DMS114 treated with DMSO at 0.1 percent for 48 hours (cell line): ENCODE data around the gene PSD2.

Source experiments
- DNase-seq: peaks from one replicate; lab custom pipeline; 2025; ENCODE audit not compliant: unreplicated experiment; lab: John Stamatoyannopoulos, UW

PSD2 gene

DNA sequence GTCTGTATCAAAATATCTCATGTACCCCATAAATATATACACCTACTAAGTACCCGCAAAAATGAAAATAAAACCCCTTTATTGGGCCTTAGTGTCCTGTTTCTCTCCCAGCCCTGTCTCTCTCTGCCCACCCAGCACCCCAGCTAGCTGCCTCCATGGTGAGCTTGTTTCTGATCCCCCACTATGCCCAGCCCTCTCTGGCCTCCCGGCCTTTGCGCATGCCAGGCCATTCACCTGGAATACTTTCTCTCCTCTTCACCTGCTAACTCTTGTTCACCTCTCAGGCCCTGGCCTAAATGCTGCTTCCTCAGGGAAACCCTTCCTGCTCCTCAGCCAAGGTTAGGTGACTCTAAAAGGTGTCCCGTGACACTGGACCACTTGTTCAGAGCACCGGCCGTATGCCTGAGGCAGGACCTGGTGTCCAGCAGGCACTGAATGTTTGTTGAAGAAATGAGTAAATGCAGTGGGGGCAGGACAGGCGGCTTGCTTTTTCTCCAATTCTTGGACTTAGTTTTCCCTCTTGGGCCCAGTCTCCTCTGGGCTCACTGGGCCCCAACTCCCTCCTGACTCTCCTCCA lies 58.5 kb downstream of the PSD2 start:
- no peak for DNase-seq

DNA sequence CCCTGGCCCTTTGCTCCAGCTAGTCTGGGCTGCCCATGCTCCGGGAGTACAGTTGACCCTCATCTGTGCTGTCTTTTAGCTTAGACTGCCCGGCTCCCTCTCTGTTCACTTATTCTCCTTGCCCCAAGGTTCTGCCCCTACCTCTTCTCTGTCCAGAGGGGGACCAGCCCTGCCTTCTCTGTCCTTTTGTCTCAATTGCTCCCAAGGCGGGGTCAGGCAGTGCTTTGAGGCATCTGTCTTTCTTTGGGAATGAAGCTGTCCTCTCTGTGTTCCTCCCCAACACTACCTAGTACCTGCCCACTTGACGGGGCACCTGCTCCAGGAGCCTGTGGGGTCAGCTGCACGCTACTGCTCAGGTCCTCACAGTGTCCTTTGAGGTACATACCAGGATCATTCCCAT lies 59.3 kb downstream of the PSD2 start:
- no peak for DNase-seq

DNA sequence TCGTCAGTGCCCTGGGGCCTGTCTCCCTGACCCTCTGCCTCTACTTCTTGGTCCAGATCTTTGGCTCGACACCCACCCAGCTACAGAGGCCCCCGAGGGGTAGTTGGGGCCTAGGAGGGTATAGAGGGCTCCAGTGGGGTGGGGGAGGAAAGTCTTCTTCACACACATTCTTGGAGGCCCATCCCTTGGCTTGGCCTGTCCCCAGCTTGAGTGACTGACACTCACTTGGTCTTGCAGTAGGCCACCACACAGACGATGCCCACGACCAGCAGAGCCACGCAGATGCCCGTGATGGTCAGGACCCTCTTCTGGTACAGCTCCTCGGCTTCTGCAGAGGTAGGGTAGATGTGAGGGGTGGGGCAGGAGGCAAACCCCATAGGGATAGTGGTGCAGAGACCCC lies 59.8 kb downstream of the PSD2 start:
- no peak for DNase-seq

DNA sequence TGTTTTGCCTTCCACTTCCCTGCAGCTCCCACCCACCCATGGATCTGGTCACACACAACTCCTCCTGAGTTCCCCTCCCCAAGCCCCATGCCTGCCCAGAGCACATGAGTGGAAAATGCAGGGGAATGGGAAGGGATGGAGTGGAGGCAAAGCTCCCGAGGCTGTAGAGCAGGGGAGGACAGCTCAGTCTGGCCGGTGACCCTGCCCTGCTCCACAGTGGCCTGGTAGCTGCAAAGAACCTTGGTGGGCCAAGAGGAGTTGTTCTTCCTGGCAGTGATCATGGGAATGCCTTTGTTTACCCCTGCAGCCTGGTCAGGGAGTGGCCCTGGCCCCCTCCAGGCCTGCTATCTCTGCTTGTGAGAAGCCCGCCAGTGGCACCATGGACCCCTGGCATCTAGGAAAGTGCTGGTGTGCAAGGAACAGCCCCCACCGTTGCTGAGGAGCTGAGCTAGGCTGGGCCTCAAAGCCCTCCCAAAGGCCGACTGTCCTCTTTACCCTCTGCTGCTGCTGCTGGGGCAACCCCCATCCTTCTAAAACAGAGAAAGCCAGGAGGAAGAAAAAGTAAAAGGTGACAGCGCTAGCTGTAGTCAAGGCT lies 60.4 kb downstream of the PSD2 start:
- DNase-seq, result no peak

DNA sequence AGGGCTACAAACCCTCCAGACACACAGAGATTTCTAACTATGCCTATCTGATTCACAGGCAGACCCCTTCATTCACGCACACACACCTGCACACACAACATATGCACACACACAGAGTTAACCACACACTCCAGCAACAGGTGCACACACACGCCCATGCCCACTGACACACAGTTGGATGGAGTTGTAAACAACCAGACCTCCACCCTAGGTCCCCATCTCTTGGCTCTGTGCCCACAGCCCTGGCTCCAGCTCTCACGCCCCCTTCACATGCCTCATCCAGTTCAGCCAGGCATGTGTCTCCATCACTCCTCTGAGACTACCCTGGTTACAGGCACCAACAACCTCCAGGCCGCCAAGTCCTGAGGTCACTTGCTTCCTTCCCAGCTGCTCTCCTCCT lies 61.1 kb downstream of the PSD2 start:
- no peak for DNase-seq

DNA sequence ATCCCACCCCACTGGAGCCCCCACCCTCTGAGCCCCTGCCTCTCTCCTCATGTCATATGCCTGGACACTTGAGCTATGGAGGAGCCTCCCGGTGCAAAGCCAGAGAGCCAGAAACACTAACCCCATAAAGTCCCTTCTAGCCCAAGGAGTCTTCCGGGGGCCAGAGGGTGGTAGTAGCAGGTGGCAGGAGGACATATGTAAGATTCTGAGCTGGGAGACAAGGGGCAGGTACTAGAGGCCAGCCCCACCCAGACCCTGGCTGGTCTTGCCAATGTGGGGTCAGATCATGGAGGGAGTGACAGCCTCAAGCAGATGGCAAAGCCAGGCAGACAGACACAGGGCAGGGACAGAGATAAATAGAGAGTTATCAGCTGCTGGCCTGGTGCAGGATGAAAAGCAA lies 63.4 kb downstream of the PSD2 start:
- no peak for DNase-seq

DNA sequence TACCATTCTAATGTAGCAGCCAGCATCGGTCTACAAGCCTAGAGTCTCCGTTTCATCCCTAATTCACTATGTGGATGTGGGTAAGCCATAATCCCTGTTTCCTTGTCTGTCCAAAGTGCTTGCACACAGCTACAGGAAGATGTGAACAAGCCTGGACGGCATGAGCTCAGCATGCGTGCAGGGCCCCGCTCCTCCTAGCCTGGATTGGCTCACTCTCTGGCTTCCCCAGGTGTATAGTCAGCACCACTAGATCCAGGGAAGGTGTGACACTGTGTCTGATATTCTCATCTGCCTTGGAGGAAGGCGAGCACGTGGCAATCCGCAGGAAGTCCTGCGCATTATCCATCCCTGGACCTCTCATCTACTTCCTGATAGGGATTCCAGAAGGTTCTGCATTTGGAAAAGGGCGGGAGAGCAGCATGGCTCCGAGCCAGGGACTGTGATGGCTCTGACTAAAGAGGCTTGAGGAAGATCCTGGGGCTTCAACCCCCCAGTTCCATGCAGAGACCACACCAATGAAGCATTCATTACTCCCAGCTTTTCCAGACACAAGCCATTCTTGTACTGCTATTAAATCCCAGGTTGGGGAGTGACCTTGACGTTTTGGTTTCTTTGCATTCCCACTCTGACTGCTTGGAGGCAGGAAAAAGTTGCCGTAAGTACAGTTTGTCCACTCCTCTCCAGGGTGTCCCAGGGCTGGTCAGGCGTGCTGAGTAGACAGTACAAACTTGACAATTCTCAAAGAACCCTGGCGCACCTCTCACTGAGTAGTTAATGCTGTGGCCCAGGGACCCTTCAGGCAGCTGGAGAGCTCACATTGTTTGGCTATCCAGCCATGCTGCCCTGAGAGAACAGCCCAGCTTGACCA lies 65.6 kb downstream of the PSD2 start:
- DNase-seq, result no peak

DNA sequence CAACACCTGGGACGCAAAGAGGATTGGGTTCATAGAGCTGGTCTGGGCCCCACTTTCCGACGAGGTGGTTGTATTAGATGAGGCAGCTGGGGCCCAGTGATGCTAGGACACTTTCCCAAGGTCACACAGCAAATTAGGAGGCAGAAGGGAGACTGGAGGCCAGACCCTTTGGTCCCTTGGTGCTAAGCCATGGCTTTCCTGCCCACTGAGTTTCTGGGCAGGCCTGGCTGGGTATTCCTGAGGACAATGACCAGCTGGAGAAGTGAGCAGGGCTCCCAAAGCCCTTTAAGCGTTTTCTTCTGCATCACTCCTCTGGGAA lies 66.2 kb downstream of the PSD2 start:
- DNase-seq, result no peak

DNA sequence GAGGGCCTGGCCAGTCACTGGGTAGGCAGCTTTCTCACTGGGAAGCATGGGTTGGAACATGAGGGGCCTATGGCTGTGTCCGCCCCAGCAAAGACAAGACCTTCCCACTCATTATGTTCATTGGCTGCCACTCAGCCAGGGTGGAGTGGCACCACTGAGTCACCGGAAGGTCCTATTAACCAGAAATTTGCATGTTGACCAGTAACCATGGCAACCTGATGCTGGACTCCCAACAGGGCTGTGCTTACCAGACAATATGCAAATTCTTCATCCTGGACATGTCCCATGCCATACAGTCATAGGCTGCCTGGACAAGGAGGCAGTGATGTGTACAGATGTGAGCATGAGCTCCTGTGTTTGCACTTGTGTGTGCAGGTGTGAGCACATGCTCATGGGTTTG lies 66.7 kb downstream of the PSD2 start:
- DNase-seq, result no peak

DNA sequence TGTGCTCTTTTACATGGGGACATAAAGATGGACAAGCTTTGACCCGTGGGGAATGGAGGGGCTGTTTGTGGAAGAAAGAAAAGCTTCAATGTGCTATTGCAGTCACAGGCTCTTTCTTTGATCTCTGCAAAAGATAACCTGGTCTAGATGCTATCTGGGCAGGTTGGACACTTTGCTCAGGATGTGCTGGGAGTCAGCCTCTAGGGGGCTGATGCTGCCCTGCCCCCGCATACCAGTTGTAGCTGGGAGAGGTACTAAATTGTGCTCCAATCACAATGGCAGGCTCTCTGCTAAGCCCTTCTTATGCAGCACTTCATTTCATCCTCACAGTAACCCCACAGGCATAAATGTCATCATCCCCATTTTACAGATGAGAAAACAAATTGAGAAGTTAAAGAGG lies 67.2 kb downstream of the PSD2 start:
- DNase-seq, result no peak

DNA sequence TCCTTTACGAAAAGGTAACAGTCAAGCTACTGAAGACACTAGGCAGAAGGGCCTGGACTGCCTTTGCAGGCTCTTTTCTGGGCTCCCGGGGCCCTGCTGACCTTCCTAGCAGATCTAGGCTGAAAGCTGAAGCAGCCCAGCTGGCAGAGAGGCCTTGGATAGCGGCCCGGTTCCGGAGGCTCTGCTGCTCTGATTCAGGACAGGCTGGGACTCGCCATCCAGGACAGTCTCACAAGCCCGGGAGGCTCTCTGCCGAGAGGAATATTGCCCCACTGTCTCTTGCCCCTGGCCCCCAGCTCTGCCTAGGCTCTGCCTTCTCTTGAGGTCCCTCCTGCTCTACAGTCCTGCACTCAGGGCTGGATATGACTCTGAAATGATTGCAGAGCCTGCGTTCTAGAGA lies 67.8 kb downstream of the PSD2 start:
- DNase-seq, result no peak

DNA sequence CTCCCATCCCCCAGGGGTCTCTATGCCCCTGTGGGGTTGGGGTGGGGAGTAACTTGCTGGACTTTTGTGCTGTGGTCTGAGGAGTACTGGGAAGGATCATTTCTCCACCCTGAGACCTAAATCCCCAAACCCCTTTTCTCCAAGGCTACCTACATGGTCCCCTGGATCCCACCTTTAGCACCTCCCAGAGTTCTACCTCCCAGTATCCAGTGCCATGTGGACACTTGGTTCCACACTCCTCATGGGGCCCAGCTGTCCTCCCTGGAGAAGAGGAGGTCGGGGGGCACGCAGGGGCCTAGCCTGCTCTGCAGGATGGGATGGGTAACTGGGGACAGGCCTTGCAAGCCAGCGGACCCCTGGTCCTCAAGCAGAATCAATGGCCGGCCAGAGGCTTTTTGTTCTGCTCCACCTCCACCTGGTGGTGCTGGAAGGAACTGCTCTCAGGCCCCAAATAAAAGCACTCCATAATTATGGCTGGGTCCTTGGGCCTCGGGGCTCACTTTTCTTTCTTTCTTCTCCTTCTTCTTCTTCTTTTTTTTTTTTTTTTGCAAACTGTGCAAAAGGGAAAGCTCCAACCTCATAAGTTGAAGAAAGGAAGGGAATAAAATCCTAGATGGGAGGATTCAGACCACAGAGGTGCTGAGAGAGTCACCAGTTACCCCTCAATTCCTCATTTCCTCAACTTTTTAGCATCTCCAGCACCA lies 68.4 kb downstream of the PSD2 start:
- peak; percentile 41 for DNase-seq

DNA sequence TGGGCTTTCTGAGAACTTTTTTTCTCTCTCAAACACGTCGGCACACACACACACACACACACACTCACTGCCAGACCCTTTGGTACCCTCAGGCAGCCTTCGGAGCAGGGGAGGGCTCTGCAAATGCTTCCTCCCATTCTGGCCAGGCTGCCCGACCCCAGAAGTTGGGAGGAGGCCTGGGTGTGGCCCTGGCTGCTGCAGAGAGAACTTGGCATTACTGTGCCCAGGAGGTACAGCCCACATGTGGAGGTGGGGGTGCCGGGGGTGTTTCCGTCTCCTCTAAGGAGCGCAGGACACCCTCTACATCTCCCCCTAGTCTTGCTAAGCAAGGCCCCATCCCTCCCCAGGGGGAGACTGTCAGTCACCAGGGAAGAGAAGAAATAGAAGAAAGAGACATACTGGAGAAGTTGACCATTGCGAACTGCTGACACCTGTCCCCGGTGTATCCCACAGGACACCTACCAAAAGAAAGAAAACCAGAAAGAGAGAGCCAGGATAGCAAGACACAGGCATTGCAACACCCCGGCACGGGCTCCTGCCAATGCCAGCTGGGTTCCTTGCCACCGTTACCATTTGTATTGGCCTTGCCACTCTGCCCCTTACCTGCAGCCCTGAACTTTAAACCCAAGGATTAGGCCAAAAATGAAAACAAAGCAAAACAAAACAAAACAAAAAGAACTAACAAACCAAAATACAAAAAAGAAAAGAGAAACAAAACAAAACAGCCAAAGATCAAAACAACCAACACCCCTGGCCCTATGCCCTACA lies 69.3 kb downstream of the PSD2 start:
- DNase-seq, result no peak

DNA sequence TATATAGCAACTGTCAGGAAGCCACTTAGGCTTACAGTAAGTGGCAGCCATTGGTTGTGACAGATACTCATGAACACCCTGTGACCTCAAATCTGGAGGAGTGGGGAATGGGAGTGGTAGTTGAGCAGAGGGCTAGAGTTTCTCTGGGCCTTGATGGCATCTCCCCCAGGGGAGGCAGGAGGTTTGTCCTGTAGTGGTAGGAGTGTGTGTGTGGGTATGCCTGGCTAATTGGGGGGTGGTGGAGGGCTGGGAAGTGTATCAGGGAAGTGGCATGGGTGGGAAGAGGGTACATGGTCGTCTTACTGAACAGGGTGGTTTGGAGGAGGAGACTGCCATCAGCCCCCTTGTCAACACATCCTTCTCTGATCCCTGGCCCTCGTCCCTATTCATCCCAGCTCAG lies 71.5 kb downstream of the PSD2 start:
- no peak for DNase-seq

DNA sequence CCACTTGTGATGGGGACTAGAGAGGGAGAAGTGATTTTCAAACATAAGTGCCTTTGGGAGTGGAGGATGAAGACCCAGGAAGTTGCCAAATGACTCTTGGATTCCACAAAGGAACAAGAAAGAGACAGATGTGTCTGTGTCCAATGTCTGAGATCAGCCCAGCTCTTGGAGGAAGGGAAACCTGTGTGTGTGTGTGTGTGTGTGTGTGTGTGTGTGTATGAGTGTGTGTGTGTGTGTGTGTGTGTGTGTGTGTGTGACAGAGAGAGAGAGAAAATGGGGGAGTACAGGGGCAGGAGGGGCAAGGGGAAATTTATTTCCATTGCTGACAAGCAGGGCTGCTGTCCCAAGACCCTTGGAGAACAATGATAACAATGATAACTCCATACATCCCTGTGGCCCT lies 72.0 kb downstream of the PSD2 start:
- DNase-seq, result no peak

DNA sequence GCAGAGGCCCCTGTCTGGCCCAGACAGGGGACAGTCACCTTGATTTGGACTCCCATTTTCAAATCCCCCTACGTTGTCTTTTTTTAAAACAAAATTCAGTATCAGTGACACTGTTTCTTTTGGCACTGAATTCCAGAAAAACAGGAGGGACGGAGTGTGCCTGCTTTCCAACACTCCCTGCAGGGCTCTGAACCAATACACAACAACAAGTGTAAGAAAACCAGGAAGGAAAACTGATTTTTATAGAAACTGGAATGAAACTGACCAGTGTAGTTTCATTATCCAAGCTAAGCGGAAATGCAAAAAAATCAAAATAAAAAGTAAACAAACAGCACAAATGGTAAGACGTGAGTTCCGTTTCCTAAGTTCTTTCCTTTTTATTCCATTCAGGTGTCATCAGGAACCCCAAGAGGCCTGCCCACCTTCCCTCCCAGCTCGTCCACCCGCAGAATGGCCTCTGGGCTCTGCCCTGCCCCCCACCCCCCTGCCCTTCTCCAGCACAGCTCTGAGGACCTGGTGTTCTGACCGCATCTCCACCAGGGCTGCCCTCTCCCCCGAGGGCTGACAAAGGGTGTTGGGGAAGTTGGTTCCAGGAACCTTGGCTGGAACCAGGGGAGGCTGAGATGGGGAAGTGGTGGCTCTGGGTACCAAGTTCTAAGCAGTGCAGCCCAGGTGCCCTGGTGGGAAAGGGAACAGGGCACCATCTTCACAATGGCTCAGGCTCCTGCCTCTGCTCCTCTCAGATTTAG lies 73.6 kb downstream of the PSD2 start:
- no peak for DNase-seq

DNA sequence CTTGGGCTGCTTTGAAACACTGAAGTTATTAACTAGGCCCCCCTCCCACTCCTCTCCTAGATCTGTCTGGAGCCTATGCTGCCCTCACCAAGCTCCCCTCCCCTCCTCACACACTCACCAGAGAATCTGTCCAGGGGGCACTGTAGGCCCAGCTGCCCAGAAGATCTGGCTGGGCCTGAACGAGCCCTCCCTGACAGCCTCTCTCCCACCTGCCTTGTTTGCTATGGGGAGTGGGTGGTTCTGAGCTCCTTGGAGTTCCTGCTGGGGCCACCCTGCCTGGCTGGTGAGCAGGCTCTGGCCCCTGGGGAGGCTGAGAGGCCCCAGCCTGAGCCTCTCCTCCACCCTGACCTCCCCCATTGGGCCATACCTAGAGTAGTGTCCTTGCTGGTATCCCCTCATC lies 75.1 kb downstream of the PSD2 start:
- no peak for DNase-seq

DNA sequence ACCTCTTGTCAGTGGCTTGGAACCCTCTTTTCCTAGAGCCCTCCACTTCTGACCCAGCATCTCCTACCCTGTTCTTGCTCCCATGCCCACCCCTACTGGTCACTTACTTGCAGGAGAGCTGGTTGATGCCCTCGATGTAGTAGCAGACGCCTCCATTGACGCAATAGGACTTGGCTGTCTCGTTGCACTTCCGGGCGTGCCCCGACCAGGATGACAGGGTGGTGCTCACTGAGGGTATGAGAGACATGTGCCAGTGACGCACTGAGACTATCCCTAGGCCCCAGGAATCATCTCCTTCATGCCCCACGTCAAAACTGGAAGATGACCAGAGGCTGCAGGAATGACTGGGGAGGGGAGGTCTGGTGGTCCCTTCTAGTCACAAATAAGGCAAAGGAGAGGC lies 76.0 kb downstream of the PSD2 start:
- no peak for DNase-seq

DNA sequence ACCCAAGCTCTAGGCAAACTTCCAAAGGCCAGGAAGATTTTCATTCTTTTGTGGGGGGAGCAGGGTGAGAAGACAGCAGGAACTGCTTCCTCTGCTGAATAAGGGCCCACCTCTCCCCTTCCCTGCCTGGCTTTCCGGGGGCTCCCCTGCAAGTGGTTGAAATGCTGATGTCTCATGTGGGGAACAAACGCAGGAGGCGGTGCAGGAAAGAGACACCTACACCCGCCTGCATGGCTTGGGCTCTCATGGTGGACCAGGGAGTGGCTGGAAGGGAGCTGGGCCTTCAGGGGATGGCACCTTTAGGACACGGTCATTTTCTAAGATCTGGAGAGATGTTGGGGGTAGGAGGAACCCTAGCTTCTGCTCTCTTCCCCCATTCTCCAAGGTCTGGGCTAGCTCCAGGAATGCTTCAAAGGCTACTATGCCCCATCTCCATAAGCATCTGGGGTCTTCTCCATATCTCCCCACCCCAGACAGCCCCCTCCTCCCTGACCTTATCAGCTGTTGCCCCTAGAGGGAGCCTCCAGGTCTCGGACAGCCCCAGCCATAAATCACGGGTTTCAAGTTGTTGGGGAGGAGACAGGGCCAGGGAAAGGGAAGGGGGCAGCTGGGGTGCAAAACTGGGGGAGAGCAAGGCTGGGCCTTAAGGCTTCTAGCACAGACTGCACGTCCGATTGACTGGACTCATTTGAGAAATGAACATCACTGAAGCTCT lies 76.6 kb downstream of the PSD2 start:
- no peak for DNase-seq
